Mesendoderm (in vitro differentiated cells): ENCODE results near the gene CDKN3.

Experiments used
- DNase-seq: peaks from one replicate; pipeline ENCODE4 v3.0.0; 2013
- H2AK5ac ChIP-seq: 2 replicates; pipeline ENCODE4 v1.6.1; 2013; ENCODE audit warnings: low read length, inconsistent platforms
- H2BK120ac ChIP-seq: 2 replicates; pipeline ENCODE4 v1.6.1; 2013; ENCODE audit warnings: low read depth, mild to moderate bottlenecking, low read length, moderate library complexity, mixed read lengths
- H2BK15ac ChIP-seq: replicated peaks from 2 replicates; pipeline ENCODE4 v1.6.1; 2013; ENCODE audit warnings: low read depth, mild to moderate bottlenecking, moderate library complexity
- H2BK5ac ChIP-seq: 2 replicates; pipeline ENCODE4 v1.6.1; 2013; ENCODE audit warnings: low read length, inconsistent platforms
- H3K18ac ChIP-seq: 2 replicates; pipeline ENCODE4 v1.6.1; 2013; ENCODE audit warnings: mild to moderate bottlenecking, low read length, mixed read lengths
- H3K23ac ChIP-seq: one replicate; pipeline ENCODE4 v1.6.1; 2013; ENCODE audit warnings: low read length
- H3K27ac ChIP-seq: 2 replicates; pipeline ENCODE4 v1.5.1; 2013; ENCODE audit warnings: low read depth, mild to moderate bottlenecking, inconsistent platforms, low read length, moderate library complexity
- H3K27me3 ChIP-seq: 2 replicates; pipeline ENCODE4 v1.6.1; 2013; ENCODE audit warnings: low read length, control low read depth, mild to moderate bottlenecking, inconsistent platforms; ENCODE audit not compliant: insufficient read depth, poor library complexity
- H3K36me3 ChIP-seq: 2 replicates; pipeline ENCODE4 v1.6.1; 2013; ENCODE audit warnings: low read length, inconsistent platforms; ENCODE audit not compliant: control insufficient read depth, insufficient read depth
- H3K4ac ChIP-seq: one replicate; pipeline ENCODE4 v1.6.1; 2013; ENCODE audit warnings: low read depth, mild to moderate bottlenecking, low read length, moderate library complexity
- H3K4me1 ChIP-seq: 2 replicates; pipeline ENCODE4 v1.6.1; 2013; ENCODE audit warnings: low read depth, low read length, inconsistent platforms; ENCODE audit not compliant: control insufficient read depth
- H3K4me2 ChIP-seq: 2 replicates; pipeline ENCODE4 v1.6.1; 2013; ENCODE audit warnings: low read length
- H3K4me3 ChIP-seq: 2 replicates; pipeline ENCODE4 v1.5.1; 2013; ENCODE audit warnings: mild to moderate bottlenecking, low read length
- H3K56ac ChIP-seq: one replicate; pipeline ENCODE4 v1.6.1; 2013; ENCODE audit warnings: low read length
- H3K79me1 ChIP-seq: 2 replicates; pipeline ENCODE4 v1.6.1; 2013; ENCODE audit warnings: low read length, inconsistent platforms
- H3K79me2 ChIP-seq: 2 replicates; pipeline ENCODE4 v1.6.1; 2013; ENCODE audit warnings: mild to moderate bottlenecking, low read length; ENCODE audit not compliant: control insufficient read depth, insufficient read depth
- H3K9ac ChIP-seq: 2 replicates; pipeline ENCODE4 v1.6.1; 2013; ENCODE audit warnings: low read length, inconsistent platforms
- H4K5ac ChIP-seq: one replicate; pipeline ENCODE4 v1.6.1; 2013; ENCODE audit warnings: low read length
- H4K8ac ChIP-seq: one replicate; pipeline ENCODE4 v1.6.1; 2013; ENCODE audit warnings: low read depth, mild to moderate bottlenecking, control low read depth, low read length, moderate library complexity
- WGBS: extraction: QIAGEN DNeasy Blood & Tissue Kit; methylation state at CpG from one replicate; pipeline ENCODE4 v1.1.7; 2013; ENCODE audit warnings: low lambda C conversion rate, missing lambda C conversion rate; ENCODE audit not compliant: insufficient coverage; ENCODE audit errors: extremely low coverage; 5-methylcytosine and 5-hydroxymethylcytosine counted together

Gene CDKN3

DNA sequence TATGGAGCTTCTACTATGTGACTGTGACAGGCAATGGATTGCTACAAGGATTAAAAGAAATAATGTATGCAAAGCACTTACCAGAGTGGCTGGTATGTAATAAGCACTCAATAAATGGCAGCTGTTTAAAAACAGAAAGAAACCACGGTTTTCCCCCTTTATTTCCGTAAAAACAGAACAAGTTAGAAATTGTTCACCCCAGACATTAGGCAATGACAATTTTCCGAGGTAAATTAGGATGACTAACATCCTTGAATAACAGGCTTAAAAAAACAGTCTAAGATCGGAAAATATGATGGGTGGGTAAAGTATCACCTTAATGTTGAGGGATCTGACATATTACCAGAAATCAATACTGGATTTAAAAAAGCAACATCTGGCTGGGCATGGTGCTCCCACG lies 65.2 kb downstream of the CDKN3 start:
- Histone ChIP-seq H3K23ac (no peak overlapping the region), H2BK5ac (no peak overlapping the region), H3K79me2 (no peaks in the 10 kb centered on the region), H3K36me3 (no peaks in the 10 kb centered on the region), H3K4me2 (no peak overlapping the region), H3K27ac (no peak overlapping the region), H4K8ac (no peak overlapping the region), H3K4me3 (no peak overlapping the region), H4K5ac (no peak overlapping the region), H3K4ac (no peak overlapping the region), H2AK5ac (no peak overlapping the region), H3K18ac (no peak overlapping the region), H3K27me3 (no peaks in the 10 kb centered on the region), H3K56ac (no peak overlapping the region), H3K4me1 (no peaks in the 10 kb centered on the region), H2BK15ac (no peak overlapping the region), H2BK120ac (no peak overlapping the region), H3K9ac (no peak overlapping the region), H3K79me1 (no peaks in the 10 kb centered on the region)
- WGBS = no CpG with 5 or more reads among the region's 5 CpGs
- no peak for DNase-seq

DNA sequence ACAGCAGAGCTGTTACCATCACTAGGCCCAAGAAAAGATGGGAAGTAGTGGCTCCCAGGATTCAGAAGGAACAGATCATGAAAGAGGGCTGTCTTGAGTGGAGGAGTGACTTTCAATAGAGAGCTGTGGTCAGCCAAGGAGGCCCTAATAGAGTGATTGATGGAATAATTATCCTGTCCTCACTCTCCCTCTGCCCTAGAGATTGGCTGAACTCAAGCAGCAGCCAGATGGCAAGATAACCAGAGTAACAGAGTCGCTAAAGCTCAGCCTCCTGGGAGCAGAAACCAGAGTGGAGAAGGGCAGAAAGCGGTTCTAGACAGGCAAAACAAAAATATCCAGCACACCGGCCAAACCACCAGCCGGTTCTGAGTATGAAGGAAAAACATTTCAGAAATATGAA lies 68.8 kb downstream of the CDKN3 start:
- Histone ChIP-seq H2BK5ac (no peak overlapping the region), H3K79me1 (no peaks in the 10 kb centered on the region), H2AK5ac (no peak overlapping the region), H4K5ac (no peak overlapping the region), H3K4me3 (no peak overlapping the region), H3K23ac (no peak overlapping the region), H3K79me2 (no peaks in the 10 kb centered on the region), H3K36me3 (no peaks in the 10 kb centered on the region), H3K27me3 (no peaks in the 10 kb centered on the region), H3K4ac (no peak overlapping the region), H3K56ac (no peak overlapping the region), H3K4me2 (no peak overlapping the region), H2BK15ac (no peak overlapping the region), H3K27ac (no peak overlapping the region), H3K18ac (no peak overlapping the region), H3K4me1 (no peaks in the 10 kb centered on the region), H3K9ac (no peak overlapping the region), H2BK120ac (no peak overlapping the region), H4K8ac (no peak overlapping the region)
- DNase-seq = no peak
- WGBS = no CpG with 5 or more reads among the region's 4 CpGs

DNA sequence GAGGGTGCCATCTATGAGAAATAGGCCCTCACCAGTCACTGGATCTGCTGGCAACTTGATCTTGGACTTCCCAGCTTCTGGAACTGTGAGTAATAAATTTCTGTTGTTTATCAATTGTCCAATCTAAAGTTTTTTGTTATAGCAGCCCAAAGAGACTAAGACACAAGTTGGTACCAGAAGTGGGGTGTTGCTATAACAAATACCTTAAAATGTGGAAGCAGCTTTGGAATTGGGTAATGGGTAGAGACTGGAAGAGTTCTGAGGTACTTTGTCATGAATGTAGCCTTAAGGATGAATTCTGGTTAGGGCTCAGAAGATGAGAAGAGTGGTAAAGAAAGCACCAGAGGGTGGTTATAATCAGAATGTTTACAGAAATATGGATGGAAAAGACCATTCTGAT lies 70.5 kb downstream of the CDKN3 start:
- Histone ChIP-seq H4K5ac (no peak overlapping the region), H3K36me3 (no peaks in the 10 kb centered on the region), H3K27me3 (no peaks in the 10 kb centered on the region), H3K23ac (no peak overlapping the region), H3K18ac (no peak overlapping the region), H3K9ac (no peak overlapping the region), H3K4me1 (peaks cover 9% of the 10 kb centered on the region), H3K4me3 (no peak overlapping the region), H3K79me2 (no peaks in the 10 kb centered on the region), H3K27ac (no peak overlapping the region), H2BK120ac (no peak overlapping the region), H3K4ac (no peak overlapping the region), H4K8ac (no peak overlapping the region), H3K4me2 (no peak overlapping the region), H2BK15ac (no peak overlapping the region), H3K79me1 (no peaks in the 10 kb centered on the region), H2BK5ac (no peak overlapping the region), H2AK5ac (no peak overlapping the region), H3K56ac (no peak overlapping the region)
- DNase-seq = no peak
